HEK293 (cell line): ENCODE measurements around the gene MALT1.
A peak's percentile ranks its signal among the peaks of the same experiment; 100 is the strongest.

Experiments used
- CTCF ChIP-seq: fragments of 450-650 bp; formaldehyde crosslinking; IDR thresholded peaks from 2 replicates; pipeline ENCODE4 v1.5.1; 2016; ENCODE audit warnings: missing biosample characterization, missing genetic modification characterization
- MEIS1 ChIP-seq: sonication (generic); formaldehyde crosslinking; IDR thresholded peaks from 2 replicates; pipeline ENCODE4 v1.8.1; 2022; ENCODE audit warnings: missing genetic modification reagents, mild to moderate bottlenecking, borderline replicate concordance
- TCF7L2 ChIP-seq: IDR thresholded peaks from 2 replicates; pipeline ENCODE4 v1.6.1; 2011; ENCODE audit warnings: low read depth, mild to moderate bottlenecking, inconsistent platforms, low read length, moderate library complexity, borderline replicate concordance
- ZBTB26 ChIP-seq: fragments of 450-650 bp; formaldehyde crosslinking; optimal IDR thresholded peaks from 2 replicates; pipeline ENCODE3; 2016; ENCODE audit warnings: missing biosample characterization, mild to moderate bottlenecking, missing genetic modification characterization
- ZBTB44 ChIP-seq: fragments of 450-650 bp; IDR thresholded peaks from 2 replicates; pipeline ENCODE4 v1.5.1; 2018; ENCODE audit warnings: missing biosample characterization, mild to moderate bottlenecking, missing genetic modification characterization
- ZBTB6 ChIP-seq: fragments of 450-650 bp; formaldehyde crosslinking; IDR thresholded peaks from 2 replicates; pipeline ENCODE4 v1.5.1; 2017; ENCODE audit warnings: missing biosample characterization, missing genetic modification characterization
- ZNF140 ChIP-seq: fragments of 450-650 bp; formaldehyde crosslinking; IDR thresholded peaks from 2 replicates; pipeline ENCODE4 v1.5.1; 2016; ENCODE audit warnings: missing biosample characterization, missing genetic modification characterization
- ZNF175 ChIP-seq: fragments of 450-650 bp; formaldehyde crosslinking; IDR thresholded peaks from 2 replicates; pipeline ENCODE4 v1.5.1; 2016; ENCODE audit warnings: missing biosample characterization, missing genetic modification characterization
- ZNF341 ChIP-seq: fragments of 450-650 bp; formaldehyde crosslinking; IDR thresholded peaks from 2 replicates; pipeline ENCODE4; 2016; ENCODE audit warnings: low read depth, missing biosample characterization, missing genetic modification characterization
- ZNF529 ChIP-seq: fragments of 450-650 bp; formaldehyde crosslinking; IDR thresholded peaks from 2 replicates; pipeline ENCODE4 v1.5.1; 2017; ENCODE audit warnings: missing genetic modification characterization, missing biosample characterization; ENCODE audit not compliant: insufficient replicate concordance
- ZNF549 ChIP-seq: fragments of 450-650 bp; IDR thresholded peaks from 2 replicates; pipeline ENCODE4 v1.5.1; 2018; ENCODE audit warnings: missing biosample characterization, missing genetic modification characterization, mild to moderate bottlenecking, inconsistent platforms, moderate library complexity
- ZNF785 ChIP-seq: fragments of 450-650 bp; formaldehyde crosslinking; IDR thresholded peaks from 2 replicates; pipeline ENCODE4 v1.5.1; 2016; ENCODE audit warnings: missing biosample characterization, missing genetic modification characterization
- TF ChIP-seq, protein P1 (sequence below): fragments of 450-650 bp; formaldehyde crosslinking; IDR thresholded peaks from 2 replicates; pipeline ENCODE4 v1.5.1; 2016; ENCODE audit warnings: missing biosample characterization, missing genetic modification characterization

GRCh38 chr18:58682429-58683069, 11.3 kb downstream of the MALT1 start:
- no peak for TF ChIP-seq ZNF549 (tag by site-specific recombination)
- TF ChIP-seq TCF7L2 = no peak
- TF ChIP-seq CTCF (tag by site-specific recombination) = no peak
- no peak for TF ChIP-seq ZBTB26 (tag by site-specific recombination)
- no peak for TF ChIP-seq ZNF140 (tag by site-specific recombination)
- no peak for TF ChIP-seq ZBTB44
- TF ChIP-seq ZNF785 (tag by site-specific recombination) = no peak
- no peak for TF ChIP-seq ZNF341 (tag by site-specific recombination)
- no peak for TF ChIP-seq ZNF529
- no peak for TF ChIP-seq ZNF175 (tag by site-specific recombination)
- TF ChIP-seq MEIS1 (CRISPR knock-in tag) = no peak
- TF ChIP-seq, protein P1, sequence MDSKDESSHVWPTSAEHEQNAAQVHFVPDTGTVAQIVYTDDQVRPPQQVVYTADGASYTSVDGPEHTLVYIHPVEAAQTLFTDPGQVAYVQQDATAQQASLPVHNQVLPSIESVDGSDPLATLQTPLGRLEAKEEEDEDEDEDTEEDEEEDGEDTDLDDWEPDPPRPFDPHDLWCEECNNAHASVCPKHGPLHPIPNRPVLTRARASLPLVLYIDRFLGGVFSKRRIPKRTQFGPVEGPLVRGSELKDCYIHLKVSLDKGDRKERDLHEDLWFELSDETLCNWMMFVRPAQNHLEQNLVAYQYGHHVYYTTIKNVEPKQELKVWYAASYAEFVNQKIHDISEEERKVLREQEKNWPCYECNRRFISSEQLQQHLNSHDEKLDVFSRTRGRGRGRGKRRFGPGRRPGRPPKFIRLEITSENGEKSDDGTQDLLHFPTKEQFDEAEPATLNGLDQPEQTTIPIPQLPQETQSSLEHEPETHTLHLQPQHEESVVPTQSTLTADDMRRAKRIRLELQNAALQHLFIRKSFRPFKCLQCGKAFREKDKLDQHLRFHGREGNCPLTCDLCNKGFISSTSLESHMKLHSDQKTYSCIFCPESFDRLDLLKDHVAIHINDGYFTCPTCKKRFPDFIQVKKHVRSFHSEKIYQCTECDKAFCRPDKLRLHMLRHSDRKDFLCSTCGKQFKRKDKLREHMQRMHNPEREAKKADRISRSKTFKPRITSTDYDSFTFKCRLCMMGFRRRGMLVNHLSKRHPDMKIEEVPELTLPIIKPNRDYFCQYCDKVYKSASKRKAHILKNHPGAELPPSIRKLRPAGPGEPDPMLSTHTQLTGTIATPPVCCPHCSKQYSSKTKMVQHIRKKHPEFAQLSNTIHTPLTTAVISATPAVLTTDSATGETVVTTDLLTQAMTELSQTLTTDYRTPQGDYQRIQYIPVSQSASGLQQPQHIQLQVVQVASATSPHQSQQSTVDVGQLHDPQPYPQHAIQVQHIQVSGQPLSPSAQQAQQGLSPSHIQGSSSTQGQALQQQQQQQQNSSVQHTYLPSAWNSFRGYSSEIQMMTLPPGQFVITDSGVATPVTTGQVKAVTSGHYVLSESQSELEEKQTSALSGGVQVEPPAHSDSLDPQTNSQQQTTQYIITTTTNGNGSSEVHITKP = 0 out of 2 replicates have a peak, but pooled peaks have one; percentile 31
- TF ChIP-seq ZBTB6 (tag by site-specific recombination) = no peak
